Activated naive CD8-positive, alpha-beta T cell treated with anti-CD3 and anti-CD28 coated beads, Interleukin-2, amount 10 ng/mL, durations not matched to agents 7 days and 5 days (primary cell): ENCODE results near the gene DUOX2. TPM values are rescaled to one million over a fixed set of nuclear protein-coding genes. Genes with fewer than 3 reads are reported as not detected.
"Not testable (repeated sequence)": the region's sequence is repeated elsewhere in the genome, so short reads cannot be mapped to it uniquely, and the experiment has no call there.

Experiments used
- ATAC-seq: fragments of 150-1000 bp; cut with Tn5 transposase; one replicate; pipeline ENCODE4 v1.10.0; 2021; ENCODE audit warnings: low read depth, moderate library complexity
- POLR2A ChIA-PET: fragments of 350-600 bp; sonication (Branson Sonifier 250); formaldehyde crosslinking; loops from one replicate; lab custom pipeline; 2021; ENCODE audit warnings: antibody characterized with exemption; lab: Charles Lee
- DNase-seq: peaks from one replicate; pipeline ENCODE4 v3.0.0; 2021
- H3K27ac Mint-ChIP-seq: one replicate; pipeline ENCODE4 v1.8.0; 2022; ENCODE audit warnings: mild to moderate bottlenecking, mixed read lengths
- H3K27me3 Mint-ChIP-seq: one replicate; pipeline ENCODE4 v1.8.0; 2022; ENCODE audit warnings: mild to moderate bottlenecking, moderate library complexity, mixed read lengths
- H3K36me3 Mint-ChIP-seq: one replicate; pipeline ENCODE4 v1.8.0; 2021; ENCODE audit warnings: mild to moderate bottlenecking, mixed read lengths
- H3K4me1 Mint-ChIP-seq: one replicate; pipeline ENCODE4 v1.8.0; 2021; ENCODE audit warnings: mixed read lengths
- H3K4me3 Mint-ChIP-seq: one replicate; pipeline ENCODE4 v1.8.0; 2022; ENCODE audit warnings: mild to moderate bottlenecking, moderate library complexity, mixed read lengths
- H3K9me3 Mint-ChIP-seq: one replicate; pipeline ENCODE4 v1.8.0; 2021; ENCODE audit warnings: mixed read lengths
- total RNA-seq, 2 experiments: library from RNA; stranded (reverse); gene quantifications; one replicate each; pipeline ENCODE4 v1.2.3, GENCODE V29; 2021

Gene DUOX2
- total RNA-seq, 2 experiments from 2014 or later: not detected

GRCh38 chr15:45042859-45043258, 71.1 kb downstream of the DUOX2 start:
- DNase-seq, H3K27me3 Mint-ChIP-seq, ATAC-seq, POLR2A ChIA-PET, H3K4me1 Mint-ChIP-seq, H3K4me3 Mint-ChIP-seq, H3K27ac Mint-ChIP-seq, H3K36me3 Mint-ChIP-seq, H3K9me3 Mint-ChIP-seq: not testable (repeated sequence)

Other genes starting within 250 kb of the DUOX2 start
- gene TERB2, start 157.5 kb downstream of the DUOX2 start, total RNA-seq: not detected
- 10 to 100 TPM in 1 of 2 experiments, 1 to 10 TPM in 1; 7.6 to 10.2 TPM for gene SORD, start 91.0 kb downstream of the DUOX2 start, total RNA-seq
- gene DUOXA2, start 154 bp upstream of the DUOX2 start, total RNA-seq: not detected
- under 1 TPM in 1 of 2 experiments, not detected in 1; 0.68 TPM for gene DUOXA1, start 15.7 kb upstream of the DUOX2 start, total RNA-seq
- not detected for gene DUOX1, start 15.8 kb upstream of the DUOX2 start, total RNA-seq
- gene SHF, start 73.8 kb upstream of the DUOX2 start, total RNA-seq: 1 to 10 TPM; 2.1 to 2.3 TPM
- gene SLC28A2, start 138.1 kb upstream of the DUOX2 start, total RNA-seq: not detected